K562 (cell line): Measurements from ENCODE around the gene MANF. TPM values are rescaled to one million over a fixed set of nuclear protein-coding genes. Genes with fewer than 3 reads are reported as not detected.

Experiments
- ILK ChIP-seq: fragments of 450-650 bp; IDR thresholded peaks from 2 replicates; pipeline ENCODE4 v1.6.1; 2016; ENCODE audit warnings: missing genetic modification characterization, low read depth, mild to moderate bottlenecking, missing compliant biosample characterization, moderate library complexity, borderline replicate concordance
- KAT7 ChIP-seq: sonication (generic); formaldehyde crosslinking; IDR thresholded peaks from 2 replicates; pipeline ENCODE4 v1.8.0; 2022; ENCODE audit warnings: missing genetic modification reagents, mild to moderate bottlenecking, borderline replicate concordance
- TAF1 ChIP-seq: IDR thresholded peaks from 2 replicates; pipeline ENCODE4 v1.6.1; 2011; ENCODE audit warnings: mild to moderate bottlenecking, low read length, moderate library complexity; ENCODE audit not compliant: insufficient read depth, control insufficient read depth, severe bottlenecking; ENCODE audit errors: extremely low read depth
- TAF9B ChIP-seq: fragments of 450-650 bp; IDR thresholded peaks from 2 replicates; pipeline ENCODE4 v1.6.1; 2018; ENCODE audit warnings: mild to moderate bottlenecking; ENCODE audit not compliant: partially characterized antibody
- YY1 ChIP-seq, 3 experiments: IDR thresholded peaks; 2 replicates each; pipeline ENCODE4 v1.6.1; 2011; ENCODE audit warnings: low read length in 2 of 3, mild to moderate bottlenecking in 2 of 3, moderate library complexity in 2 of 3, borderline replicate concordance in 1 of 3, control low read depth in 1 of 3, low read depth in 1 of 3; ENCODE audit not compliant: insufficient read depth in 3 of 3, insufficient replicate concordance in 2 of 3, control insufficient read depth in 1 of 3, insufficient read length in 1 of 3; ENCODE audit errors: extremely low read depth in 1 of 3
- polyA plus RNA-seq, 8 experiments: library from polyadenylated mRNA; depleted of rRNA in 4 of 8; stranded (reverse) in 5 of 8; unstranded in 3 of 8; fragments of >200 nt; fragmentation: Nextera tagmentation in 2 of 8; fragmentation: Illumina TruSeq in 1 of 8; extraction: Ambion mirVana in 2 of 8; extraction: Trizol in 1 of 8; gene quantifications; 2 replicates each; pipeline versions ENCODE4 v1.2.1 to v1.2.3, GENCODE V29; 2011 to 2014; ENCODE audit warnings: inconsistent platforms in 1 of 8, missing spikeins in 1 of 8
- total RNA-seq, 7 experiments: library from RNA; depleted of rRNA in 6 of 7; stranded (reverse); fragments of >200 nt in 6 of 7; fragmentation: Illumina TruSeq in 2 of 7; extraction: Trizol in 2 of 7; gene quantifications; 2 replicates each; pipeline versions ENCODE4 v1.2.1 to v1.2.3, GENCODE V29; 2011 to 2021; ENCODE audit warnings: low replicate concordance in 1 of 7
- TF ChIP-seq, protein P1 (sequence below), 2 experiments: IDR thresholded peaks; 2 replicates each; pipeline ENCODE4 v1.6.1; 2011; ENCODE audit warnings: borderline replicate concordance in 1 of 2, control low read depth in 1 of 2, low read depth in 1 of 2, low read length in 1 of 2, mild to moderate bottlenecking in 1 of 2, mixed read lengths in 1 of 2, moderate library complexity in 1 of 2; ENCODE audit not compliant: insufficient read depth in 1 of 2, insufficient read length in 1 of 2, poor library complexity in 1 of 2, severe bottlenecking in 1 of 2; ENCODE audit errors: extremely low read depth in 1 of 2
- TF ChIP-seq, protein P2 (sequence below): fragments of 250-450 bp; sonication (Bioruptor Pico); IDR thresholded peaks from 2 replicates; pipeline ENCODE4 v1.4.0; 2020; ENCODE audit warnings: mild to moderate bottlenecking

Gene MANF
- total and polyA plus RNA-seq, 9 of the 15 experiments (the other 6 are each of a cell fraction or from before 2014, with no cell fraction given) = 6.5 to 52.7 (median 42.3) TPM

DNA sequence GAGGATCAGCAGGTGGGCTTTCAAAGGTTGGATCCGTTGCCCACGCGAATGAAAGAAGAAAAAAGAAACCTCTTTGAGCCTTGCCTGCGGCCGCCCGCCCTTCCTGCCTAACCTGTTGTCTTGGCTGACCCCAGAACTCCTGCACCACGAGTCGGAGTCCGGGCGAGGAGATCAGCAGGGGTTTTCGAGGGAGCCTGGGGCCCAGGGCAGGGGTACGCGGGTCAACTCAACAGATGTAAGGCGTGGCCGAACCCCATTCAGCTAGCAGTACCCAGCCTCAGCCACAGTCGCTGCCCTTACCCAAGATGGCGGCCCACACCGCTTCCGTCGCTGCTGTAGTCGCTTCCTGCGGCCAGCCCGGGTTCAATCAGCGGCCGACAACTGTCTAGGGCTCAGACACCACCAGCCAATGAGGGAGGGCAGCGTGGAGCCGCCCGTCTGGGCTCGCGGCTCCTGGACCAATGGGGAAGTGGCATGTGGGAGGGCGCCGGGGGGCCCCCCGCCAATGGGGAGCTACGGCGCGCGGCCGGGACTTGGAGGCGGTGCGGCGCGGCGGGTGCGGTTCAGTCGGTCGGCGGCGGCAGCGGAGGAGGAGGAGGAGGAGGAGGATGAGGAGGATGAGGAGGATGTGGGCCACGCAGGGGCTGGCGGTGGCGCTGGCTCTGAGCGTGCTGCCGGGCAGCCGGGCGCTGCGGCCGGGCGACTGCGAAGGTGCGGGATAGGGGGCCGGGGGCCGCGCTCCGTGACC lies at the start of gene MANF (continued):
- TF ChIP-seq, protein P1, sequence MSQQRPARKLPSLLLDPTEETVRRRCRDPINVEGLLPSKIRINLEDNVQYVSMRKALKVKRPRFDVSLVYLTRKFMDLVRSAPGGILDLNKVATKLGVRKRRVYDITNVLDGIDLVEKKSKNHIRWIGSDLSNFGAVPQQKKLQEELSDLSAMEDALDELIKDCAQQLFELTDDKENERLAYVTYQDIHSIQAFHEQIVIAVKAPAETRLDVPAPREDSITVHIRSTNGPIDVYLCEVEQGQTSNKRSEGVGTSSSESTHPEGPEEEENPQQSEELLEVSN (IDR thresholded peaks at IDR 0.05; ENCODE audit: borderline replicate concordance in 1 of 2, extremely low read depth in 1 of 2, insufficient read depth in 1 of 2, insufficient read length in 1 of 2, low read depth in 1 of 2, low read length in 1 of 2, poor library complexity in 1 of 2, severe bottlenecking in 1 of 2) = peak in 1 of 2 experiments; percentile 46
- TF ChIP-seq, protein P2, sequence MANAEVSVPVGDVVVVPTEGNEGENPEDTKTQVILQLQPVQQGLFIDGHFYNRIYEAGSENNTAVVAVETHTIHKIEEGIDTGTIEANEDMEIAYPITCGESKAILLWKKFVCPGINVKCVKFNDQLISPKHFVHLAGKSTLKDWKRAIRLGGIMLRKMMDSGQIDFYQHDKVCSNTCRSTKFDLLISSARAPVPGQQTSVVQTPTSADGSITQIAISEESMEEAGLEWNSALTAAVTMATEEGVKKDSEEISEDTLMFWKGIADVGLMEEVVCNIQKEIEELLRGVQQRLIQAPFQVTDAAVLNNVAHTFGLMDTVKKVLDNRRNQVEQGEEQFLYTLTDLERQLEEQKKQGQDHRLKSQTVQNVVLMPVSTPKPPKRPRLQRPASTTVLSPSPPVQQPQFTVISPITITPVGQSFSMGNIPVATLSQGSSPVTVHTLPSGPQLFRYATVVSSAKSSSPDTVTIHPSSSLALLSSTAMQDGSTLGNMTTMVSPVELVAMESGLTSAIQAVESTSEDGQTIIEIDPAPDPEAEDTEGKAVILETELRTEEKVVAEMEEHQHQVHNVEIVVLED (CRISPR knock-in tag) = peak; percentile 68
- TF ChIP-seq YY1 (IDR thresholded peaks at IDR 0.05; ENCODE audit: borderline replicate concordance in 1 of 3, control insufficient read depth in 1 of 3, extremely low read depth in 1 of 3, insufficient read depth in 3 of 3, insufficient read length in 1 of 3, insufficient replicate concordance in 2 of 3, low read depth in 1 of 3, low read length in 2 of 3) (peak; percentile 96 to 99 (median 98)), TAF9B (peak; percentile 68), KAT7 (CRISPR knock-in tag) (peak; percentile 68; the same call in 1 of the 2 replicates), TAF1 (peak; percentile 61), ILK (tag) (no peak)
